ENCODE measurements around the gene MOK. TPM values are rescaled to one million over a fixed set of nuclear protein-coding genes. Genes with fewer than 3 reads are reported as not detected.
A peak's percentile ranks its signal among the peaks of the same experiment; 100 is the strongest.

MOK gene
- total and polyA plus RNA-seq, 2 of the 4 experiments (the other 2 are of a cell fraction) = 16.8 to 48.5 TPM

- ATAC-seq (ENCODE audit: low read depth) (no peak), DNase-seq (no peak)
- Histone ChIP-seq H4K5ac (ENCODE audit: low read depth, low read length) (peak overlapping the region; percentile 47; the same call in 1 of the 2 replicates), H2BK5ac (ENCODE audit: low read depth, low read length, poor library complexity, severe bottlenecking) (peak overlapping the region; percentile 53), H2BK20ac (ENCODE audit: low read depth, low read length) (peak overlapping the region; percentile 81; the same call in 1 of the 2 replicates), H3K36me3 (ENCODE audit: control insufficient read depth, insufficient read depth, low read length) (no peaks in the 10 kb centered on the region), H2BK120ac (ENCODE audit: low read depth, low read length) (peak overlapping the region; percentile 69), H2AK9ac (replicated peaks; ENCODE audit: low read depth, low read length, poor library complexity) (peak overlapping the region; percentile 21), H4K20me1 (ENCODE audit: insufficient read depth, low read length) (no peaks in the 10 kb centered on the region), H4K8ac (ENCODE audit: low read depth in 2 of 2, low read length in 2 of 2) (peak overlapping the region; percentile 18 to 75), H2AFZ (replicated peaks; ENCODE audit: low read length, poor library complexity) (no peak overlapping the region), H3K9me1 (ENCODE audit: insufficient read depth, low read length) (peaks cover 5% of the 10 kb centered on the region), H3K4me2 (ENCODE audit: low read depth, low read length) (no peak overlapping the region), H2AK5ac (ENCODE audit: low read depth, low read length) (peak overlapping the region; percentile 78; the same call in 1 of the 2 replicates), H4K91ac (ENCODE audit: insufficient read depth, low read depth, low read length) (peak overlapping the region; percentile 80), H3K4ac (ENCODE audit: low read depth, low read length) (peak overlapping the region; percentile 47), H3K4me1 (ENCODE audit: control insufficient read depth, insufficient read depth, low read length) (peaks cover 7% of the 10 kb centered on the region), H3K27me3 (ENCODE audit: control insufficient read depth, insufficient read depth, low read length) (no peaks in the 10 kb centered on the region), H3K23ac (ENCODE audit: low read depth, low read length) (no peak overlapping the region), H3K79me1 (ENCODE audit: low read depth in 1 of 2, low read length in 2 of 2) (peaks cover 4 to 7% of the 10 kb centered on the region in 2 experiments; a peak in 3 of 4 replicates), H3K9ac (ENCODE audit: low read depth, low read length) (no peak overlapping the region), H3K9me3 (ENCODE audit: control insufficient read depth, insufficient read depth, low read length) (no peaks in the 10 kb centered on the region), H3K27ac (ENCODE audit: insufficient read depth, low read length) (no peak overlapping the region; the same call in 1 of the 2 replicates), H2BK15ac (ENCODE audit: low read depth, low read length) (no peak overlapping the region), H3K4me3 (ENCODE audit: insufficient read depth, low read depth, low read length) (no peak overlapping the region), H3K18ac (ENCODE audit: low read depth, low read length) (peak overlapping the region; percentile 41; the same call in 1 of the 2 replicates), H3K56ac (ENCODE audit: extremely low read depth, insufficient read depth, low read length) (no peak overlapping the region), H3K14ac (replicated peaks; ENCODE audit: low read depth, low read length) (no peak overlapping the region)
- dilution Hi-C loops (cut with HindIII; ENCODE audit: low sequenced_read_pairs, unreplicated experiment) (no loop called here), in situ Hi-C loops (cut with MboI; ENCODE audit: low sequenced_read_pairs) (no loop called here), intact Hi-C loops (cut with micrococcal nuclease) (no loop called here)
- no peak for TF ChIP-seq MAZ (IDR thresholded peaks at IDR 0.05; ENCODE audit: borderline replicate concordance, low read depth, low read length)
- no peak for TF ChIP-seq CHD1 (IDR thresholded peaks at IDR 0.05; ENCODE audit: low read depth, low read length)
- TF ChIP-seq USF2 (IDR thresholded peaks at IDR 0.05; ENCODE audit: low read depth, low read length) = no peak
- TF ChIP-seq RCOR1 (IDR thresholded peaks at IDR 0.05; ENCODE audit: insufficient replicate concordance, low read length) = no peak
- TF ChIP-seq MXI1 (IDR thresholded peaks at IDR 0.05; ENCODE audit: borderline replicate concordance, low read depth, low read length) = no peak
- TF ChIP-seq, protein P1, sequence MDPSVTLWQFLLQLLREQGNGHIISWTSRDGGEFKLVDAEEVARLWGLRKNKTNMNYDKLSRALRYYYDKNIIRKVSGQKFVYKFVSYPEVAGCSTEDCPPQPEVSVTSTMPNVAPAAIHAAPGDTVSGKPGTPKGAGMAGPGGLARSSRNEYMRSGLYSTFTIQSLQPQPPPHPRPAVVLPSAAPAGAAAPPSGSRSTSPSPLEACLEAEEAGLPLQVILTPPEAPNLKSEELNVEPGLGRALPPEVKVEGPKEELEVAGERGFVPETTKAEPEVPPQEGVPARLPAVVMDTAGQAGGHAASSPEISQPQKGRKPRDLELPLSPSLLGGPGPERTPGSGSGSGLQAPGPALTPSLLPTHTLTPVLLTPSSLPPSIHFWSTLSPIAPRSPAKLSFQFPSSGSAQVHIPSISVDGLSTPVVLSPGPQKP (IDR thresholded peaks at IDR 0.05; ENCODE audit: borderline replicate concordance, low read depth, low read length) = no peak
- no peak for TF ChIP-seq NFE2L2 (IDR thresholded peaks at IDR 0.05; ENCODE audit: low read depth, low read length)
- TF ChIP-seq FOS (IDR thresholded peaks at IDR 0.05; ENCODE audit: low read depth, low read length) = no peak
- no peak for TF ChIP-seq MAFK (IDR thresholded peaks at IDR 0.05; ENCODE audit: low read depth, low read length)
- no peak for TF ChIP-seq RAD21 (IDR thresholded peaks at IDR 0.05; ENCODE audit: low read length)
- TF ChIP-seq CEBPB (IDR thresholded peaks at IDR 0.05; ENCODE audit: low read depth, low read length) = no peak
- no peak for TF ChIP-seq BHLHE40 (IDR thresholded peaks at IDR 0.05; ENCODE audit: low read depth, low read length)
- BruUV-seq (replicated peaks) = no TSS peak
- WGBS, 2 experiments (ENCODE audit: extremely low coverage in 2 of 2, insufficient read length in 1 of 2) = no CpG with 5 or more reads among the region's 2 CpGs
- ChIA-PET POLR2A (ENCODE audit: unreplicated experiment) (no interaction called here), CTCF (interaction anchor here (0.7 kb wide), 1 partner anchor 27 kb away, joined by 4 read pairs; no protein-coding TSS in a partner anchor)
Measured at GRCh38 chr14:102283631-102284129, 21.3 kb downstream of the MOK start.
